Fibroblast of skin of right quadriceps (primary cell): ENCODE measurements around the gene TMEM120B.

ENCODE experiments used
- DNase-seq: peaks from one replicate; pipeline ENCODE4 v3.0.0-alpha.2; 2013

Gene TMEM120B

GRCh38 chr12:121806009-121806545 lies 93.5 kb downstream of the TMEM120B start:
- DNase-seq, result no peak

GRCh38 chr12:121806546-121807423 lies 94.2 kb downstream of the TMEM120B start:
- no peak for DNase-seq

GRCh38 chr12:121807642-121808347 lies 95.2 kb downstream of the TMEM120B start:
- DNase-seq, result no peak

GRCh38 chr12:121808623-121809022 lies 96.1 kb downstream of the TMEM120B start:
- DNase-seq, result no peak

- DNase-seq, result no peak
These were observed 97.2 kb downstream of the TMEM120B start for GRCh38 chr12:121809712-121810116.

- DNase-seq, result no peak
These were observed 97.8 kb downstream of the TMEM120B start for GRCh38 chr12:121810234-121810817.

DNA sequence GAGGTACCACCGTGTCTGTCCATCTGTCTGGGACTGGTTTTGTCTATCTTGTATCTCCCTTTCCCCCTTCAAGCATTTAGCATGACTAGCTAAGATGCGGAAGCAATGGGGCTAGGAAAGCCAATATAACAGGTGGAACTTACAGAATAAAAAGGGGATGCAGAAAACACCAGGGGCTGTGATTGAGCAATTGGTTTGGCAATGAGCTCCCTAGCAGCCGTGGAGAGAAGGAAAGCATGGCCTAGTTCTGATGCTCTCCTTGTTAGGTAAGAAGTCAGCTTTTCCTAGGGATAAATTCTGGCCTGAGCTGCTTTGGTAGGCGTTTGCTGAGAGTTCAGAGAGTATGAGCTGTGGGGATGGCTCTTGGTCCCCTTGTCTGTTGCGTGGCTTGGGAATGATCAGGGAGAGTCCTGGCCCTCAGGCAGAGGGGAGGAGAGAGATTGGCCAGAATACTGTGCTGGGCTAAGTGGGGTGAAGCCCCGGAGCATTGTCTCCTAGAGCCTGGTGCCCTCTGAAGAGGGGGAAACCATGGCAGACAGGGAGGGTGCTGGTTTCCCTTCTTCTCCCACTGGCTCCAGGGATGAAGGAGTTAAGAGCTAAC lies 98.4 kb downstream of the TMEM120B start:
- DNase-seq, result no peak

DNA sequence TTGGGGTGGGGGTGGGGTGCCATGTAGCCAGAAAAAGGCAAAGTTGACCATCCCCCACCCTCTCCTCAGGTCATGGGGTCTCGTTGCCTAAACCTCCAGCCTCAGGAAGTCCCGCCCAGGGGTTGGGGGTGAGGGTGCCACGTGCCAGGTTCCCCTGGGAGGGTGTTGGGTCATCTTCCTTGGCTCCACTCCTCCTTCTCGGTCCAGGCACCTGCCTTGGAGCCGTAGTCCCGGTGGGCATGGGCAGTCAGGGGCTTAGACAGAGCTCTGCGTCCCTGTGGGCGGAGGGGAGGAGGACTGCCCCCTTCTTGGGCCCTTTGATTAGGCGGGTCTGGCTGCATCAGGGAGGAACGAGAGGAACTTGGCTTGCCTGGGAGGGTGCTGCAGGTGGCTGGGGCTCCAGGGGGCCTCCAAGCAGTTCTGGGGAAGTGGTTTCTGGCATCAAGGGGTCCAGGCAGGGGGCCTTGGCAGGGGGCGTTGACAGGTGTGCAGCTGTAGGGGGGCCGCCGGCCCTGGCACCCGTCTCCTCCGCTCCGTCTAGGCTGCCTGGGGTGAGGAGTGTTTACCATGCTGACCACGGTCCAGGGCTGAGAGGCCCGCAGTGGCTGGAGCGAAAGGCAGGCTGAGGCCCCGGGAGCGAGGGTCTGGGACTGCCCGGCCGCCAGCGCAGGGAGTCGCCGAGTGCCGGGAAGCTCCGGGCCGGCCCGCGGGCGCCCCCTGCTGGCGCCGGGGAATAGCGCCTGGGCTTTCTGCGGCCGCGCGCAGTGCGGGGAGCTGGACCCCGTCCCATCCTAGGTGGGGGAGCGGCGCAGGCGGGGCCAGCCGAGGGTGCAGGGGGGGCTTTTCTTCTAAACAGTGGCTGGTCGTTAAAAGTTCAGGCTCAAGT lies 99.1 kb downstream of the TMEM120B start:
- peak; percentile 61 for DNase-seq

DNA sequence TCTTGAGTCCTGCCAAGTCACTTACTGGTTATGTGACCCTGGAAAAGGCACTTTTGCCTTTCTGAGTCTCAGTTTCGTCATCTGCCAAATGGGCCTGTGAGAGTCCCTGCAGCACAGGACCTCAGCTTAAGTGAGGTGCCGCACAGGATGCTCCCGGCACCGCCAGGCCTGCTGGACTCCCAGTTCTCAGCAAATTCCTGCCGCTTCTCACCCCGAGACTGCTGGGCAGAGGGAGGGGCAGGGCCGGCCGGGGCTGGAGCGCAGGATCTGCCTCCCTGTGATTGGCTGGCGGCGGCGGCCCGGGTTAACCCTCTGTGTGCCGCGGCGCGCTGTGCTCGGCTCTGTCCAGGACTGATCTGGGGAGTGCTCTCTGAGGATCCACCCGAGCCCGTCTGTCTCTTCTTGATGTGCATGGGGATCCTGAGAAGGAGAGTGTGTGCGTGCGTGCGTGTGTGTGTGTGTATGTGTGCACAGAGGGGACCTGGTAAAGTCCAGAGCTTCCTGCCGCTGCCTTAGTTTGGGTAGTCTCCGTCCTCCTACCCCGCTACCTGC lies 99.8 kb downstream of the TMEM120B start:
- peak; percentile 56 for DNase-seq

DNA sequence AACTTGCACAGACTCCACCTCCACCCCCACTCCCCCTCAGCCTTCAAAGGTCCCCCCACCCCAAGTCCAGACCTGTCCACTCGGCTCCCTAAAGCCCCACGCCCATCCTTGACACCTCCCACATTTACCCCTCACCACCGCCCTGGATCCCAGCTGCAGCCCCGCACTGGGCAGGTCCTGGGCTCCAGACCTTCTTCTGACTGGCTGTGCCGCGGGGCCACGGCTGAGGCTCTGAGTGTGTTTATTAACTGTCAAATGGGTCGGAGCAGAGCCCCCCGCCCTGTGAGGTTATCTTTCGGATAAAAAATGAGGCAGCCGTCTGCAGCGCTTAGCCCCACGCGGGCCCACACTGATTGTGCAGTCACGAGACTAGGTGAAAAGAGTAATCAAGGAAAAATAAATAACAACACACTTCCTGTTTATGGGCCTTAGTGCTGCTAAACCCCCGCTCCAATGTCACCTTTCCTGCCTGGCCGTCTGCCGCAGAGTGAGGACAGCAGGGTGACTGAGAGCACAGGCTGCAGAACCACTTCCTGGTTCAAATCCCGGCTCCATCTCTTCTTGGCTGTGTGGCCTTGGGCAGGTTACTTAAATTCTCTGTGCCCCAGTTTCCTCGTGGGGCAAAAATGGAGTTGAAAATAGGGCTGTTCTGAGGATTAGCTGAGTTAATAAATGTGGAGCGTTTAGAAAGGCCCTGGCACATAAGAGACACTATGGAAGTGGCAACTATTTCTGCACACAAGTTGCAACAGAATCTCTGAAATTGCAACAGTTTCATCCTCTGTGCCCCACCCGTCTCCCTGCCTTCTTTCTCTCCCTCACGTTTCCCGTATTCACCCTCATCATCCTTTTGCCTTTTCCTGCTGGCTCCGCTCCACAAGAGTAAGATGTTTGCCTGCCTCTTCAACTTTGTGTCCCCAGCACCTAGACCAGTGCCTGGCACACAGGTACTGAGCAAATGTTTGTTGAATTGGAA lies 100.7 kb downstream of the TMEM120B start:
- DNase-seq, result no peak

DNA sequence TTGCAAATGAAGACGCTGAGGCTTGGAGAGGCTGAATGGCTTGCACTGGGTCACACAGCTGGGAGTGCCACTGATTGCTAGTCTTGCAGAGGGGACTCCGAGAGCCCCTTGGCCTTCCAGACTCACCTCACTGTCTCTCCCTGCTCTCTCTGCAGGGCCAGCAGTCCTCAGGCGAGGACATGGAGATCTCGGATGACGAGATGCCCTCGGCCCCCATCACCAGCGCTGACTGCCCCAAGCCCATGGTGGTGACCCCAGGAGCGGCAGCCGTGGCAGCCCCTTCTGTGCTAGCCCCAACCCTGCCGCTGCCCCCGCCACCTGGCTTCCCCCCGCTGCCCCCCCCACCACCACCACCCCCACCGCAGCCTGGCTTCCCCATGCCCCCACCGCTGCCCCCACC lies 101.4 kb downstream of the TMEM120B start:
- no peak for DNase-seq

DNA sequence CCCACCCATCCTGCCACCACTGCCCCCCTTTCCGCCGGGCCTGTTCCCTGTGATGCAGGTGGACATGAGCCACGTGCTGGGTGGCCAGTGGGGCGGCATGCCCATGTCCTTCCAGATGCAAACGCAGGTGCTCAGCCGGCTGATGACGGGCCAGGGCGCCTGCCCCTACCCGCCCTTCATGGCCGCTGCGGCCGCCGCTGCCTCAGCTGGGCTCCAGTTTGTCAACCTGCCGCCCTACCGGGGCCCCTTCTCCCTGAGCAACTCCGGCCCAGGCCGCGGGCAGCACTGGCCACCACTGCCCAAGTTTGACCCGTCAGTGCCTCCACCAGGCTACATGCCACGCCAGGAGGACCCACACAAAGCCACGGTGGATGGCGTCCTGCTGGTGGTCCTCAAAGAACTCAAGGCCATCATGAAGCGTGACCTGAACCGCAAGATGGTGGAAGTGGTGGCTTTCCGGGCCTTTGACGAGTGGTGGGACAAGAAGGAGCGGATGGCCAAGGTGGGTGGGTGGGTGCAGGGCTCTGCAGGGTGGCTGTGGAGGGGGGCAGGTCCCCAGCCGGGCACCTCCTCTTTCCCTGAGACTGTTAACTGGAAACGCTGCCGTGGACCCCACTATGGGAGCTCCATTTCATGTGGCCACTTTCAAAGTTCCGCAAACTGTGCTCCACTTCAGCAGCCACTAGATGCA lies 102.0 kb downstream of the TMEM120B start:
- DNase-seq, result no peak

DNA sequence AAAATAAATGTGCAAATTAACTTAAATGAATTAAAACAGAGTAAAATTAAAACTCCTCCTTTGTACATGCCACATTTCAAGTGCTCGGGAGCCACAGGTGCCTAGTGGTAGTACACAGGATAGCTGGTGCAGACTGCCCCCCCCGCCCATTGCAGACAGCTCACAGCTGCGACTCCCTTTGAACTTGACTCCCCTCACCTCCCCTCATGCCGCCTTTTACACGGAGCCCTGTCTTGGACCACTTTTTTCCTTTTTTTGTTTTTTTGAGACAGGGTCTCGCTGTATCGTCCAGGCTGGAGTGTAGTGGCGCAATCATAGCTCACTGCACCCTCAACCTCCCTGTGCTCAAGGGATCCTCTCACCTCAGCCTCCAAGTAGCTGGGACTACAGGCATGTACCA lies 102.7 kb downstream of the TMEM120B start:
- DNase-seq, result no peak

DNA sequence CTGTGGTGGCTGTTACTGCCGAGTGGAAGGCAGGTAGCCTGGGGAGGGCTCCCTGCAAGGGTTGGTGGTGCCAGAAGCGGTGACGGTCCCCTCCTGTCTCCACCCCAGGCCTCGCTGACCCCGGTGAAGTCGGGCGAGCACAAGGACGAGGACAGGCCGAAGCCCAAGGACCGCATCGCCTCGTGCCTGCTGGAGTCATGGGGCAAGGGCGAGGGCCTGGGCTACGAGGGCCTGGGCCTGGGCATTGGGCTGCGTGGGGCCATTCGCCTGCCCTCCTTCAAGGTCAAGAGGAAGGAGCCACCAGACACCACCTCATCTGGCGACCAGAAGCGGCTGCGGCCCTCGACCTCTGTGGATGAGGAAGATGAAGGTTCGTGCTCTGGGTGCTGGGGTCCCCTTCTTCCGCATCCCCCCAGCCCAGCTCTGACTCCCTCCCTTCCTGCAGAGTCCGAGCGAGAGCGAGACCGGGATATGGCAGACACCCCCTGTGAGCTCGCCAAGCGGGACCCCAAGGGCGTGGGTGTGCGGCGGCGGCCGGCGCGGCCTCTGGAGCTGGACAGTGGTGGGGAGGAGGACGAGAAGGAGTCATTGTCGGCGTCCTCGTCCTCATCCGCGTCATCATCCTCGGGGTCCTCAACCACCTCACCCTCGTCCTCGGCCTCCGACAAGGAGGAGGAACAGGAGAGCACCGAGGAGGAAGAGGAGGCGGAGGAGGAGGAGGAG lies 104.5 kb downstream of the TMEM120B start:
- no peak for DNase-seq

DNA sequence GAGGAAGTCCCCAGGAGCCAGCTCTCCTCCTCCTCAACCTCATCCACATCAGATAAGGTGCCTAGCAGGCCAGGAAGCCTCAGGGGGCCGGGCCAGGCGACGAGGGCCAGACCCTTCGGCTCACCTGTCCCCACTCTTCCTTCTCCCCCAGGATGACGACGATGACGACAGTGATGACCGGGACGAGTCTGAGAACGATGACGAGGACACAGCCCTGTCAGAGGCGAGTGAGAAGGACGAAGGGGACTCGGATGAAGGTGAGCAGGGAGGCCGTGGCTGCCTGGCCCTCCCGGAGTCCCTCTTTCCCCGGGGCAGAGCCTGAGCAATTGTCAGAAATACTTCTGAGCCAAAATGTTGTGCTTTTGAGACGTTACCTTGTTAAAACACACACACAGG lies 105.1 kb downstream of the TMEM120B start:
- no peak for DNase-seq

- DNase-seq, result no peak
These were observed 106.8 kb downstream of the TMEM120B start for GRCh38 chr12:121819212-121819949.

DNA sequence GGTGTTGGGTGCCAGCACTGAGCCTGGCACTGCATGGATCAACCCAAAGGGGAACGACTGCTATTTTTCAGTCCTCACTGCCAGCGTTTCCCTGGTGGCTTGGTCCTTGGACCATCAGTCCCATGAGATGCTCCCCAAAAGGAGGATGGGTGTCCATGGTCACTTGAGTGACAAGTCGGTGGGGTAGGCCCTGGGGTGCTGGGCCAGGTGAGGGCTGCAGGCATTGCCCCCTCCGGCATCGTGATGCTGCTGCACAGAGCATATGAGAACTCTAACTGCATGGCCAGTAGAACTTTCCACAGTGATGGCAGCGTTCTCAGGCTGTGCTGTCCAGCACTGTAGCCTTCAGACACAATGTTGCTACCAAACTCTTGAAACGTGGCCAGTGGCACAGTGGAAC lies 107.5 kb downstream of the TMEM120B start:
- DNase-seq, result no peak

DNA sequence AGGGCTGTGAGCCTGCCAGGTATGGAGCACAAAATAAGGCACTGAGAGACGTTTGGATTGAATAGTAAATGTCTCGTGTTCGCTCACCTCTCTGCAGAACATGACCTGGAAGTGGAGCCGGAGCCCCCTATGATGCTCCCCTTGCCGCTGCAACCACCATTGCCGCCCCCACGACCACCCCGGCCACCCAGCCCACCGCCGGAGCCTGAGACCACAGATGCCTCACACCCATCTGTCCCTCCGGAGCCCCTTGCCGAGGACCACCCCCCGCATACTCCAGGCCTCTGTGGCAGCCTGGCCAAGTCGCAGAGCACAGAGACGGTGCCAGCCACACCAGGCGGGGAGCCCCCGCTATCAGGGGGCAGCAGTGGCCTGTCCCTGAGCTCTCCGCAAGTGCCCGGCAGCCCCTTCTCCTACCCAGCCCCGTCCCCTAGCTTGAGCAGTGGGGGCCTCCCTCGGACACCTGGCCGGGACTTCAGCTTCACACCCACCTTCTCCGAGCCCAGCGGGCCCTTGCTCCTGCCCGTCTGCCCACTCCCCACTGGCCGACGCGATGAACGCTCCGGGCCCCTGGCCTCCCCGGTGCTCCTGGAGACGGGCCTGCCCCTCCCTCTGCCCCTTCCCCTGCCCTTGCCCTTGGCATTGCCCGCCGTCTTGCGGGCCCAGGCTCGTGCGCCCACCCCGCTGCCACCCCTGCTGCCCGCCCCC lies 110.0 kb downstream of the TMEM120B start:
- DNase-seq, result no peak
